Natural killer cell (primary cell): ENCODE results near the gene SLC6A12. TPM values are rescaled to one million over a fixed set of nuclear protein-coding genes. Genes with fewer than 3 reads are reported as not detected.
A peak's percentile ranks its signal among the peaks of the same experiment; 100 is the strongest.

Experiments used
- ATAC-seq, 3 donors: fragments of 150-1000 bp in 2 of 3; fragments of 200-7000 bp in 1 of 3; cut with Tn5 transposase; 1 replicate in 1 of 3; 2 replicates in 2 of 3; pipeline ENCODE4 v1.10.0; 2021; ENCODE audit warnings: mild to moderate bottlenecking in 2 of 3, moderate library complexity in 2 of 3
- DNase-seq, 2 donors: peaks; one replicate each; pipeline versions ENCODE4 v3.0.0 to v3.0.0-alpha.2; 2013 to 2021; ENCODE audit warnings: mixed read lengths in 1 of 2
- H3K27ac ChIP-seq: one replicate; pipeline ENCODE4 v1.5.1; 2013; ENCODE audit warnings: mild to moderate bottlenecking, low read length
- H3K27me3 ChIP-seq: one replicate; pipeline ENCODE4 v1.6.1; 2013; ENCODE audit warnings: low read length; ENCODE audit not compliant: control insufficient read depth, insufficient read depth
- H3K36me3 ChIP-seq: one replicate; pipeline ENCODE4 v1.6.1; 2013; ENCODE audit warnings: low read length; ENCODE audit not compliant: control insufficient read depth, insufficient read depth
- H3K4me1 ChIP-seq: one replicate; pipeline ENCODE4 v1.6.1; 2013; ENCODE audit warnings: low read length; ENCODE audit not compliant: control insufficient read depth, insufficient read depth
- H3K4me3 ChIP-seq: one replicate; pipeline ENCODE4 v1.5.1; 2013; ENCODE audit warnings: low read length
- H3K9me3 ChIP-seq: one replicate; pipeline ENCODE4 v1.6.1; 2013; ENCODE audit warnings: low read length; ENCODE audit not compliant: control insufficient read depth, insufficient read depth
- H3K27ac Mint-ChIP-seq, 2 donors: one replicate each; pipeline ENCODE4 v1.8.0; 2022; ENCODE audit warnings: mild to moderate bottlenecking in 2 of 2, mixed read lengths in 2 of 2, moderate library complexity in 1 of 2
- H3K27me3 Mint-ChIP-seq, 2 donors: one replicate each; pipeline ENCODE4 v1.8.0; 2022; ENCODE audit warnings: low read depth in 2 of 2, mixed read lengths in 2 of 2
- H3K36me3 Mint-ChIP-seq: one replicate; pipeline ENCODE4 v1.8.0; 2022; ENCODE audit warnings: mixed read lengths
- H3K4me1 Mint-ChIP-seq, 2 donors: one replicate each; pipeline ENCODE4 v1.8.0; 2022; ENCODE audit warnings: mixed read lengths in 2 of 2
- H3K4me3 Mint-ChIP-seq: one replicate; pipeline ENCODE4 v1.8.0; 2022; ENCODE audit warnings: mild to moderate bottlenecking, moderate library complexity, mixed read lengths
- H3K9me3 Mint-ChIP-seq, 2 donors: one replicate each; pipeline ENCODE4 v1.8.0; 2022; ENCODE audit warnings: mixed read lengths in 2 of 2
- CTCF ChIP-seq: fragments of 200-600 bp; IDR thresholded peaks from one replicate; pipeline ENCODE4 v1.8.0; 2022; ENCODE audit warnings: antibody characterized with exemption
- WGBS: methylation state at CpG from one replicate; pipeline ENCODE4 v1.1.7; 2013; ENCODE audit warnings: missing lambda C conversion rate; ENCODE audit not compliant: insufficient coverage; 5-methylcytosine and 5-hydroxymethylcytosine counted together
- intact Hi-C: fragments of 100-400 bp; cut with micrococcal nuclease; formaldehyde crosslinking; loops from one replicate; pipeline ENCODE4 v1.14.2; 2022
- total RNA-seq, 4 donors: library from RNA; stranded (reverse); fragments of 120-200 nt in 1 of 4; gene quantifications; one replicate each; pipeline versions ENCODE4 v1.2.3 to v1.2.4, GENCODE V29; 2013 to 2022

Gene SLC6A12
- total RNA-seq, 3 donors from 2014 or later (not counting 1 experiment from before 2014, with no cell fraction given) = 0.54 to 0.70 TPM; not detected in 1

DNA sequence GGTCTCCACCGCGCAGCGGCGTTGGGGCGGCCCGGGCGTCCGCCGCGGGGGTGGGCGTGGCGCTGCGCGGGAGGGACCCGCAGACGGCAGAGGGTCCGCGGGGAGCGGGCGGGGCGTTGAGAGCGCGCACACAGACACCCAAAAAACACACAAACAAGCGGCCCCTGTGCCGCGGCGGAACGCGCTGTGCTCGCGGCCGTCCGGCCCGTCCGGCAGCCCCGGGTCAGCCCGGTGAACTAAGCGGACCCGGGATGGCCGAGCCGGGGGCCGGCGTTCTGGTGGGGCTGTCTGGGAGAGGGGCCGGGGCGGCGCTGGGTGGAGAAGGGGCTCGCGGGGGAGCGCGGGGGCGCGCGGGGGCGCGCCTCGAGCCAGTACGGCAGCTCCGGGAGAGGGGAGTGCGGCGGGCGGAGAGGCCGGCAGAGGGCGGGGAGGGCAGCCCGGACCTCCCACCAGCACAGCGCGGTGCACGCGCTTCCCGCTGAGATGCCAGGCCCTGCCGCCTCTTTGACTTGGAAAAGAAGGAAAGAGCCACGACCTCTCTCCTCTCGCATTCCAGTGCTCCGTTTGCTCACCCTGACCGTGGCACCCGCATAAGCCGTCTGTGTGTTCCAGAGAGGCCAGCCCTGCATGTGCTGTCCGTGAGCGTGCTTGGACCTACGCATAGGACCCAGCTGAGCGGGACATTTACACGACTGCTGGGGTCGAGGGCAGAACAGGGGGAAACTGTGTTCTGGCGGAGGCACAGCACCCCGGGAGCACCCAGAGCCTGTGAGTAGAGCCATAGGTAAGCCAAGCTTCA, 10.3 kb downstream of the SLC6A12 start:
- peaks cover 8% of the 10 kb centered on the region for H3K27me3 ChIP-seq
- Mint-ChIP-seq H3K4me1 (peaks cover 0 to 10% of the 10 kb centered on the region in 2 donors), H3K27ac (no peak overlapping the region), H3K27me3 (peaks cover 50 to 69% of the 10 kb centered on the region in 2 donors), H3K4me3 (no peak overlapping the region), H3K9me3 (no peaks in the 10 kb centered on the region), H3K36me3 (no peaks in the 10 kb centered on the region)
- ATAC-seq = peak in 1 of 3 donors; percentile 60
- no peaks in the 10 kb centered on the region for H3K36me3 ChIP-seq
- intact Hi-C loops = no loop called here
- no peak overlapping the region for H3K4me3 ChIP-seq
- TF ChIP-seq CTCF = no peak
- H3K9me3 ChIP-seq = no peaks in the 10 kb centered on the region
- H3K27ac ChIP-seq = no peak overlapping the region
- H3K4me1 ChIP-seq = peaks cover 3% of the 10 kb centered on the region
- 13% methylated on average over 83 of the region's 84 CpGs for WGBS
- DNase-seq = no peak

DNA sequence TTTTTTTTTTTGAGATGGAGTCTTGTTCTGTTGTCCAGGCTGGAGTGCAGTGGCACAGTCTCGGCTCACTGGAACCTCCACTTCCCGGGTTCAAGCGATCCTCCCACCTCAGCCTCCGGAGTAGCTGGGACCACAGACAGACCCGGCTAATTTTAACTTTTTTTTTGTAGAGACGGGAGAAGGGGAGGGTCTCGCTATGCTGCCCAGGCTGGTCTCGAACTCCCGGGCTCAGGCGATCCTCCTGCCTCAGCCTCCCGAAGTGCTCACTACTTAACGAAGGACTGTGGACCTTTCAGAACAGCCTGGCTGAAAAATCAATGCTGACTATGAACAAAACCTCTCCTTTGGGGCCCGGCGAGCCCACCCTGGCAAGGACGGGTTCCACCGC, 10.9 kb downstream of the SLC6A12 start:
- Histone ChIP-seq H3K27me3 (peaks cover 8% of the 10 kb centered on the region), H3K9me3 (no peaks in the 10 kb centered on the region), H3K4me1 (peaks cover 3% of the 10 kb centered on the region), H3K27ac (no peak overlapping the region), H3K36me3 (no peaks in the 10 kb centered on the region), H3K4me3 (no peak overlapping the region)
- Mint-ChIP-seq H3K27ac (no peak overlapping the region), H3K27me3 (peaks cover 48 to 71% of the 10 kb centered on the region in 2 donors), H3K4me3 (no peak overlapping the region), H3K36me3 (no peaks in the 10 kb centered on the region), H3K9me3 (no peaks in the 10 kb centered on the region), H3K4me1 (peaks cover 0 to 10% of the 10 kb centered on the region in 2 donors)
- intact Hi-C loops = no loop called here
- 65% methylated on average over 16 of the region's 16 CpGs for WGBS
- no peak for DNase-seq
- TF ChIP-seq CTCF = no peak
- ATAC-seq = no peak

- Histone ChIP-seq H3K9me3 (no peaks in the 10 kb centered on the region), H3K27me3 (peaks cover 8% of the 10 kb centered on the region), H3K4me3 (no peak overlapping the region), H3K36me3 (no peaks in the 10 kb centered on the region), H3K27ac (no peak overlapping the region), H3K4me1 (peaks cover 3% of the 10 kb centered on the region)
- DNase-seq = no peak
- no peaks in the 10 kb centered on the region for H3K36me3 Mint-ChIP-seq
- no peak overlapping the region for H3K27ac Mint-ChIP-seq
- H3K4me3 Mint-ChIP-seq = no peak overlapping the region
- H3K4me1 Mint-ChIP-seq = peaks cover 0 to 10% of the 10 kb centered on the region in 2 donors
- peaks cover 48 to 69% of the 10 kb centered on the region in 2 donors for H3K27me3 Mint-ChIP-seq
- WGBS = 64% methylated on average over 14 of the region's 15 CpGs
- H3K9me3 Mint-ChIP-seq = no peaks in the 10 kb centered on the region
- intact Hi-C loops = no loop called here
- no peak for TF ChIP-seq CTCF
- no peak for ATAC-seq
These were observed 11.8 kb downstream of the SLC6A12 start for GRCh38 chr12:202081-202731.
